Measurements from ENCODE around the gene MCTP1.

MCTP1 gene

DNA sequence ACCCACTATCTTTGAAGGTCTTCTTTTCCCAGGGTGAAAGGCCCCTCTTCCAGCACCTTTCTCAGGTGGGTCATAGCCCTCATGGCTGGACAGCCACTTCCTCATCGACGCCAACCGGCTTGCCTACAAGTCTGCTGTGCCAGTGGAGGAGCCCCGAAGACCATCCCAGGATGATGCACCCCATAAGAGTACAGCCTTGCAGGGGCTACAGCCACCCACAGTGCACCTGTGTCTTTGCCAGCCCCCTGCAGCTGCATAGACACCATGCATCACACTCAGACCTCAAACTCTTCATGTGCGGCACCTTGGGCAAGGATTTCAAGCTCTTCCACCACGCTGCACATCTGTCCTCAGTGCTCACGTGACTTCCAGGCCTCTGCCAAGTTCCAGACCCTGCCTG, 493.1 kb downstream of the MCTP1 start:
- no peaks in the 10 kb centered on the region for H3K36me3 ChIP-seq (ENCODE audit: control insufficient read depth, insufficient read depth, low read length)
- H3K27ac ChIP-seq, result no peak overlapping the region
- no peak overlapping the region for H3K4me3 ChIP-seq (ENCODE audit: low read depth, low read length)
- H3K4me2 ChIP-seq (ENCODE audit: low read length), result no peak overlapping the region
- no peaks in the 10 kb centered on the region for H3K4me1 ChIP-seq
- no peaks in the 10 kb centered on the region for H3K9me3 ChIP-seq (ENCODE audit: control insufficient read depth, low read length)
- H3K79me2 ChIP-seq, result no peaks in the 10 kb centered on the region
- H3K27me3 ChIP-seq (ENCODE audit: control insufficient read depth, insufficient read depth, low read length), result no peaks in the 10 kb centered on the region
- TF ChIP-seq, protein P1, sequence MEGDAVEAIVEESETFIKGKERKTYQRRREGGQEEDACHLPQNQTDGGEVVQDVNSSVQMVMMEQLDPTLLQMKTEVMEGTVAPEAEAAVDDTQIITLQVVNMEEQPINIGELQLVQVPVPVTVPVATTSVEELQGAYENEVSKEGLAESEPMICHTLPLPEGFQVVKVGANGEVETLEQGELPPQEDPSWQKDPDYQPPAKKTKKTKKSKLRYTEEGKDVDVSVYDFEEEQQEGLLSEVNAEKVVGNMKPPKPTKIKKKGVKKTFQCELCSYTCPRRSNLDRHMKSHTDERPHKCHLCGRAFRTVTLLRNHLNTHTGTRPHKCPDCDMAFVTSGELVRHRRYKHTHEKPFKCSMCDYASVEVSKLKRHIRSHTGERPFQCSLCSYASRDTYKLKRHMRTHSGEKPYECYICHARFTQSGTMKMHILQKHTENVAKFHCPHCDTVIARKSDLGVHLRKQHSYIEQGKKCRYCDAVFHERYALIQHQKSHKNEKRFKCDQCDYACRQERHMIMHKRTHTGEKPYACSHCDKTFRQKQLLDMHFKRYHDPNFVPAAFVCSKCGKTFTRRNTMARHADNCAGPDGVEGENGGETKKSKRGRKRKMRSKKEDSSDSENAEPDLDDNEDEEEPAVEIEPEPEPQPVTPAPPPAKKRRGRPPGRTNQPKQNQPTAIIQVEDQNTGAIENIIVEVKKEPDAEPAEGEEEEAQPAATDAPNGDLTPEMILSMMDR (IDR thresholded peaks at IDR 0.05), result no peak
- H3K9ac ChIP-seq, result no peak overlapping the region
- H2AFZ ChIP-seq, result no peak overlapping the region

DNA sequence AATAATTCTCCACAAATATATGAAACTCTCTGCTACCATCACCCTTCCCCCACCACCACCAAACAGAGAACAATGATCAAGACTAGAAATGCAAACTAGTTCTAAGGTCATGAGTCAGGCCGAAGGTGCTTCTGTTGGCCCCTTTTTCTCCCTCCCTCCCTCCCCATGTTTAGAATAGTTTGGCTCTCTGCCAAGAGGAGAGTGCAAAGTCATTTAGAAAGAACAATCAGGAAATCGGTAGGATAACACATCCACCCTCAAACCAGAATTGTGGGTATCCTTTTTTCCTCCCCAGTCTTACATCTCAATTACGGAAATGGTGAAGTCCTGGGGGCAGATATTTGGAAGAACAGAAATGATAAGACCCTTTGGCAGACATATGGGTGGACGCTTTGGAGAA, 496.4 kb downstream of the MCTP1 start:
- H3K4me2 ChIP-seq (ENCODE audit: low read length), result no peak overlapping the region
- TF ChIP-seq, protein P1 (IDR thresholded peaks at IDR 0.05), result no peak
- no peak overlapping the region for H3K4me3 ChIP-seq (ENCODE audit: low read depth, low read length)

DNA sequence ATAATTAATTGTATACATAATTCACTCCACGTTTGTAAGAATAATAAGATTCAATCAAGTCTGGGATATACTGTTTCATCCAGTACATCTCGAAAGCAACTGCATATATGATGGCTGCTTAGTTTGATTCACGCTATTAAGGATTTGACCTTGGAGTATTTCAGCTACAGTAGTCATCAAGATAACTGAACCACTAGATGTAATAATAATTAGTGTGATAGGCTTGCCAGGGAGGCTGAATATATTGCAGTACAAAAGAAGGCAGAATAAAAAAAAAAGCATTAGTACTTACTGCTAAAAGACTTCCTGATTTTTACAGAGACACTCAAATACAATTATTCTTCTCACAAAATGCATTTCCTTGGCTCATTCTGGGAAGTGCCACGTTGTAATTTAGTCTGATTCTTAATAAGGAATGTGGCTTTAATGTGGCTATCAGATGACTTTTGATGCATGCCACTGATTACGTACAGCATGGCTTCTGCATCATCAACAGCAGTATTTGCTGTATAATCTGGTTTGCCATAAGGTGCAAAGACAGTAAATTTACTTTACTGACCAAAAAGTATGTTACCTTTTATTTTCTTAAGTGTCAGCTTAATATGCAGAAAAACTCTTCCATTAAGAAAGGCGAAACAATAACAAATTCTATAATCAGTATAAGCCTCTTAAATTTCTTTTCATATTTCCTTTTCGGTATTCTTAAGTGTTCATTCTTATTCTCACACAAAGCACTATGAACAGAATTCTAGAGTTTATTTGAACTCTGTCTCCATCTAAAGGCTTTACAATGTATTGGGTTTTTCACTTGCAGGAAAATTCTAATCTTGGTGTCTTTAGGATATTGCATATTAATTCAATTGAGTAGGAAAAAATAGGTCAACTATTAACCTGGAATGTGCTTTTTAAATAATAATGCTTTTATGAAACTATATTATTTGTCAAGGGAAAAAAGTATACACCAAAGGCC, 500.1 kb downstream of the MCTP1 start:
- no peak overlapping the region for H3K4me3 ChIP-seq (ENCODE audit: low read depth, low read length)
- no peak overlapping the region for H3K27ac ChIP-seq
- no peaks in the 10 kb centered on the region for H3K9me3 ChIP-seq (ENCODE audit: control insufficient read depth, low read length)
- H3K4me1 ChIP-seq, result no peaks in the 10 kb centered on the region
- no peaks in the 10 kb centered on the region for H3K79me2 ChIP-seq
- no peak overlapping the region for H3K4me2 ChIP-seq (ENCODE audit: low read length)
- no peaks in the 10 kb centered on the region for H3K36me3 ChIP-seq (ENCODE audit: control insufficient read depth, insufficient read depth, low read length)
- no peak overlapping the region for H2AFZ ChIP-seq
- no peak overlapping the region for H3K9ac ChIP-seq
- H3K27me3 ChIP-seq (ENCODE audit: control insufficient read depth, insufficient read depth, low read length), result no peaks in the 10 kb centered on the region
- TF ChIP-seq, protein P1 (IDR thresholded peaks at IDR 0.05), result no peak

More for the DNA sequence above, 496.4 kb downstream of the MCTP1 start:
- H3K4me1 ChIP-seq, result no peaks in the 10 kb centered on the region
- H2AFZ ChIP-seq, result no peak overlapping the region
- H3K27ac ChIP-seq, result no peak overlapping the region
- H3K9me3 ChIP-seq (ENCODE audit: control insufficient read depth, low read length), result no peaks in the 10 kb centered on the region
- no peaks in the 10 kb centered on the region for H3K27me3 ChIP-seq (ENCODE audit: control insufficient read depth, insufficient read depth, low read length)
- no peaks in the 10 kb centered on the region for H3K36me3 ChIP-seq (ENCODE audit: control insufficient read depth, insufficient read depth, low read length)
- H3K9ac ChIP-seq, result no peak overlapping the region
- H3K79me2 ChIP-seq, result no peaks in the 10 kb centered on the region

DNA sequence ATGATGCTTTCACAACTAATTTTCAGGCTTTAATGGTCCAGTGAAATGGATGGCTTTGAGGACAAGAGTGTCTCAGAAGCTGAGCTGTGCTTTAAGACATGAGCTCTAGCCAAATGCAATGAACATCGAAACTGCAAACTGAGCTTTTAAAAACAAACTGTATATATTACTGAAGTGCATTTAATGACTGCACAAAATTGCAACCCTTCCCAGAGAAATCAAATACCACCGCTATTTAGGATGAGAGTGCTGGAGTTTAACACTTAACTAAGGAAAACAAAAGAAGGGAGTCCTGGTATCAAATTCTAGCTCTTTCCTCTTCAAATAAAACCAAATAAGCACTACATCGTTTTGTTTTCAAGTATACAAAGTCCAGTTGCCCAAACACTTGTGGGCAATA, 502.5 kb downstream of the MCTP1 start:
- H3K27ac ChIP-seq, result no peak overlapping the region
- no peaks in the 10 kb centered on the region for H3K36me3 ChIP-seq (ENCODE audit: control insufficient read depth, insufficient read depth, low read length)
- H3K79me2 ChIP-seq, result no peaks in the 10 kb centered on the region
- no peak overlapping the region for H2AFZ ChIP-seq
- no peaks in the 10 kb centered on the region for H3K27me3 ChIP-seq (ENCODE audit: control insufficient read depth, insufficient read depth, low read length)
- TF ChIP-seq, protein P1 (IDR thresholded peaks at IDR 0.05), result no peak
- no peaks in the 10 kb centered on the region for H3K4me1 ChIP-seq
- H3K4me3 ChIP-seq (ENCODE audit: low read depth, low read length), result no peak overlapping the region
- H3K9ac ChIP-seq, result no peak overlapping the region
- no peaks in the 10 kb centered on the region for H3K9me3 ChIP-seq (ENCODE audit: control insufficient read depth, low read length)
- H3K4me2 ChIP-seq (ENCODE audit: low read length), result no peak overlapping the region

Data from parathyroid adenoma (tissue), 2 donors.